Esophagus mucosa (tissue), 1 donor: ENCODE measurements around the gene LBX1. TPM values are rescaled to one million over a fixed set of nuclear protein-coding genes. Genes with fewer than 3 reads are reported as not detected.

Experiments used
- ATAC-seq: fragments of 200-7000 bp; cut with Tn5 transposase; one replicate; pipeline ENCODE4 v1.9.1; 2020
- total RNA-seq: library from RNA; stranded (reverse); gene quantifications from one replicate; pipeline ENCODE4 v1.2.4, GENCODE V29; 2023
- donor health status: DM: yes; HTN: yes; CAD: no.

LBX1 gene
- total RNA-seq, 1 donor from 2014 or later: not detected

DNA sequence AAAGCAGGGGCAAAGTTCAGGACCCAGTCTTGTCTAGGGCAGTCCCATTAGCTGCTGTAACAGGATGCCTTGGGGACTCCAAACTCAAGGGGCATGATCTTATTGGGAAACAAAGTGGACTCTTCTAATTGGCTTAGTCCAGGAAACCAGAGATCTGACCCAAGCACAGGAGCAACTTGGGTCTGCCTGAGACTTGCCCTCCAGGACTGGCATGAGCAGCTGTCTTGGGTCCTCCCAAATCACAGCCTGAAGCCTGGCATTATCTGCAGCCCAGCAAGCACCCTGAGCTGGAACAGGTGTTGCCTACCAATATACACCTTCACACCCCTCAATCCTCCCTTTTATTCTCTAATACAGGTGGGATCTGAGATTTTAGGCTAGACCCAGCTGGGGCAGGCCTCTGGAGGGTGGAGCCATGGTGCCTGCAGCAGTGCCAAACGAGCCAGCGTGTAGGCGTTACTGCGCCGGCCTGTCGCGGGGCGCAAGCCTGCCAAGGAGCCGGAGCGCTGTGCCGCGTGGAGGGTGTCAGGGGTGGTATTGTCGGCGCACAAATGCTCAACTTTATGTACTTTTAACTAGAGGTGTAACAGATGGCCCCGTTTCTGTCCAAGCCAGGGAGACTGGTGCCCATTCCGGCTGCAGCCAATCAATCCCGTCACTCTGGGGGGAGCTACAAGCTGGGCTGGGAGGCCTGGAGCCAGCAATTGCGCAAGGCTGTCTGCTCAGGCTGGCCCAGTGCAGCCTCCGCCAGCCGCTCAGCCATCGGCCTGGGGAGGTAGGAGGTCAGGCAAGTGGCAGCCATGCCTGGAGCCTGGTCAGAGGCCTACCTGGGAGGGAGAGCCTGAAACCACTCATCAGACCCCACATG, 12.8 kb upstream of the LBX1 start:
- peak; percentile 19 for ATAC-seq

DNA sequence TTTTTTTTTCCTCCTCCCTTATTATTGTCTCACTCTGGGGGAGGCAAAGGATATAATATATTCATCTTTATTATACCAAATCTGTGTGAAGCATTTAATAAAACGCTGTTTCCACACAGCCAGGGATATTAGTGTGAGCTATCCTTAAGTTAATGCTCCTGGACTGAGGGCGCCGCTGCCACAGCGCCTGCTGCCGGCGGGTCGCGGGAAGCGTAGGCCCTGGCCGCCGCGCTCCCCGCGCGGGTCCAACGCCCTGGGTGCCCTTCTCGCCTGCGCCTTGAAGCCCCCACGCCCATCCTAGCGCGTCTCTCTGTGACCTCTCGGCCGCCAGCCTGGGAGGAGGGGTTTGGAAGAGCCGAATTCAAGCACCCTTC, 9.5 kb upstream of the LBX1 start:
- ATAC-seq: peak; percentile 49

DNA sequence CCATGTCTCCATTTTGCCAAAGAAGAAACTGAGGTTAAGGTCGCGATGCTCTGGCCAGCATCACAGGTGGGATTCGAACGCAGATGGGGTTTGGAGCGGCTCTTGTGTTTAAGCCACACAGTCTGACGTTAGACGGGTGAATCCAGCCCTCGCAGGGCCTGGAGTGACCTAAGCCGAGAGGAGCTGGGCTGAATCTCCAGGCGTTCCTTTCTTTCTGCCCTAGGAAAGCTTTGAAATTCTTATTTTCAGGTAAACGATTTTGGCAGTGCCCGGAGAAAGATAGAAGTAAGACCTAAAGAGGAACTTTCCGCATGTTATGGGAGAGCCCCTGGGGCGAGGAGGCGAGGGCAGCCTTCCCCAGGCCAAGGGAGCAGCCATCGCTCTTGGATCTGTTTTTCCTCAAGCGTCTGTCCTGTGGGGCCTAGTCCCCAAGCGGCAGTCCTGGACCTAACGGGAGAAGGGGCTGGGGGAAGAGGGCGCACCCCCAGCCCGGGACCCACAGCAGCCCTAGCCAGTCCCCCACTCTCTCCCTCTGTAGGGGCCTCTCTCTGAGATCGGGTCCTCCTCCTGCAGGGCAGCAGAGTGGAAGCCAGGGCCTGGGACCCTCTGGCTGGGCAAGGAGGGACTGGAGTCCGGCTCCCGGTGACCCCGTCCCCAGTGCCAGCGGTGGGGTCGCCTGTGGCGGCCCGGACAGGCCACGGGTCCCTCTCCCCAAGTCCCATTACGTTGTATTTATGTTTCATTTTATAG, 8.9 kb upstream of the LBX1 start:
- no peak for ATAC-seq

DNA sequence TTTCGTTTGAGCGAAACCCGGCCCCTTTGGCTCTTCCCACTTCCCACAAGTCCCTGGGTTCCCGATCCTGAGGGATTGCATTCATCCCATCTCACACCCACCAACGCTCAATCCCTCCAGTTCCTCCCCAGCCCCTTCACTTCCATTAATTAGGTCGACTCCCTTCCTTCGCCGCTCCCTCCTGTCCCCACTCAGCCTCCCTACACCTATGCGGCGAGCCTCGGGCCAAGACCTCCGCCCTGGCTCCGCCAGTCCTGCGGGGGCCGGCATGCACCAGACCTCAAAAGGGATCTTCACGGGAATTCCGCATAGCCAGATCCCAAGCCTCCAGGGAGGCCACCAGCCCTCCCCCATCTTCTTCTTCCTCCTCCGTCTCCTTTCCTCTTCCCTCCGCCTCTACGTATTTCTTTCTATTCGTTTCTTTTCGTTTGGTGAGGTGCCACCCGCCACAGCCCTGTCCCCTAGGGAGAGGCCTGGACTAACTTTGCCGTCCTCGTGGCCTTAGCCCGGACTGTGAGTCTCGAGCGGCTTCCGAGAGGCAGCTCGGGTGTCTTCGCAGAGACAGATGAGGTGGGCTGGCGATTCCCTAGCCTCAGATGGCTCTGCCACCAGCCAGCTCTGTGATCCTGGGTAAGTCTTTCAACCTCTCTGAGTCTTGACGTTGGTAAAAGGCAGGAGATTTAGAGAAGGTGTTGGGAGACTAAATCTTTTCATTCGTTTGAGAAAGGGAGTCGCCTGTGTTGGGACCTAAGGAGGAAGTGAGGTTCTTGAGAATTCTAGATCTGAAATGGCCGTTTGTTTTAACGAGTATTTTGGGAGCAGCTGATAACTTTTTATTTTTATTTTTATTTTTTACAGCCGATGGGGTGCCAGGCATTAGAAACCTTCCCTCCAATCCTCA, 8.1 kb upstream of the LBX1 start:
- no peak for ATAC-seq

DNA sequence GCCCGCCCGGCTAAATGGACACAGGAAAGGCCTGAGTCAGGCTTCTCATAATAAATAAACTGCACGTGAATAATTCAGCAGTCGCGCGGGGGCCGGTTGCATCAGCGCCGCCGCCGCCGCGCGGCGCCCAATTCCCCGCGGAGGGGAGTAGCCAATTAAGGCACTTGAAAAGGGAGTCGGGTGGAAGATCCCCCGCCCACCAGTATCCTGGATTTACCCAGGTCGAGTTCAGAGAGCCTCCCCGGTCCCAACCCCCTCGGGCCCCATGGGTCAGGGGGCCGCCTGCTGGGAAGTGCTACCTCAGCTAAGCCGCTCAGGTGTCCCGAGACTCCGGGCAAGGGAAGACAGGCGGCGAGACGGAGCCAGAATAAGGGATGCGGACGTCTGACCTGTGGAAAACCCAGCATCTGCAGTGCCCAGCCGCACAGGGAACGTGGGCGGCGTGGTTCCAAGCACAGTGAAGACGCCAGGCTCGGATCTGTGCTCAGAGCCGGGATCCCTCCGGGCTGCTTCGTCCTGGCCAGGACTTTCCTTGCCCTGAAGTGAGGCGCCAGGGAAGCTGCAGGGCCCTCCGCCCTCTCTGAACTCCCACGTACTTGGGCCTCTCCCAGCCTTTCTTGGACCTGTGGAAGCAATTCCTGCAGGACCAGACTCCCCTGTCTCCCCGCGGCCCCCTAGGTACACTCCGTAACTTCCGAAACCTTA, 7.3 kb upstream of the LBX1 start:
- no peak for ATAC-seq

DNA sequence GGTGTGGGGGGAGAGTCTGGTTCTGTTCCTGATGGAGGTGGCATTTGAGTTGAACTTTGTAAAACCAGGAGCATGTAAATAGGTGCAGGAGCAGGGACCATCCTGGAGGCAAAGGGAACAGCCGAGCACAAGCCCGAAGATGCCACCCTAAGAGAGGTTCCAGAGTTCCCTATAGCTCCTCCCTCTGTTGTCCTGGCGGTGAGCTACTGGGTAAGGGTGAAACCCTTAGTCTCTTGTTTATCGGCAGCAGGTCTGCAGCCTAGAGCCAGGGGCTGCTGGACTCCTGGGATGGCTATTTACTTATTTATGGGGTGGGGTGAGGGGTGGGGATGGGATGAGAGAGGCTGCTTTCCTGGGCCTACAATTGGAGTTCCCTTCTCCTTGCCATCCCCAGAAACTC, 6.5 kb upstream of the LBX1 start:
- ATAC-seq: no peak

DNA sequence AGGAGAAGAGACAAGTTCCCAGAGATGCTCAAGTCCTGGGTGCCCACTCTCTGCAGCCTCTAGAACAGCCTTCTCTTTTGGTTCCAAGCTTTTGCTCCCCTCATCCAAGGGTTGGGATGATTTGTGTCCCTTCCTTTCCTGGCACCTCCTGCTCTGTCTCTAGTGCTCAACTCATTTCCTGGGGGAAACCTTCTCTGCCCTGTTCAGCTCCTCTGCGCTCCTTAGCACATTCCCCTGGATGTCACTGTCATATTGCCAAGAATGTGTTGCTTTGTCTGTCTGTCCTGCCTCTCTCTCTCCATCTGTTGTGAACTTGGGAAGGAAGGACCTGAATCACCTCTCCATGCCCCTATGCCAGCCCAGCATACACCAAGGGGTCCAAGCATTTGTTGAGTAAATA, 5.1 kb upstream of the LBX1 start:
- no peak for ATAC-seq

DNA sequence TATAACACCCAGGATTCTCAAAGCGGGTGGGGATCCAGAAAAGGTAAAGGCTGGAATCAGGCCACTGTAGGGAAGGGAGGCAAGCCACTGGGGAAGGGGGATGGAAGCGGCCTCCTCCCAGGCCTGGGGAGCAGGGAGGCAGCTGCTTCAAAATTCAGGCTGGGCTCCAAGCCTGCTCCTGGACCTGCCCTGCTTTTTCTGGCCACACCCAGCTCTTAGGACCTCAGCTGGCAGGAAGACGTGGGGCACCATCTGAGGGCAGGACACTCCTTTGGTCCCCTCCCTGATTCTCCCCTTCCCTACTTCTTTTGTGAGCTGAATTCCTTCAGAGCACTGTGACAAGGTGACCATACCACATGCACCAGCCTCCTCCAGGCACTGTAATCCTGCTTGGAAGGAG, 4.6 kb upstream of the LBX1 start:
- ATAC-seq: no peak

DNA sequence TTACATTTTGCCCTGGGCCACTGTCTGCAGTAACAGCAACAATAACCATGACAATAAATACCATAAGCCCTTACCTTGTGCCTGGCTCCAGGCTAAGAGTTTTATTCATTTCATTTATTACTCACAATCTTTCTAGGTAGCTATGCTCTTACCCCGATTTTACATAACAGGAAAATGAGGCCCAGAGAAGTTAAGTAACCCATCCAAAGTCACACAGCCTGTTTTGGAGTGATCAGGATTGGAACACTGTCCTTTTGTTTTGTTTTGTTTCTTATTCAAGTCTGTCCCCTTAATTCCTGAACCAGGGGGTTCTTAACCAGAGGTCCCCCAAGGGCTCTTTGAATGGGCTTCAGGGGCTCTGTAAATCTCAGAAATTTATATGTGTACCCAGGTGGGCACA, 4.2 kb upstream of the LBX1 start:
- ATAC-seq: no peak

DNA sequence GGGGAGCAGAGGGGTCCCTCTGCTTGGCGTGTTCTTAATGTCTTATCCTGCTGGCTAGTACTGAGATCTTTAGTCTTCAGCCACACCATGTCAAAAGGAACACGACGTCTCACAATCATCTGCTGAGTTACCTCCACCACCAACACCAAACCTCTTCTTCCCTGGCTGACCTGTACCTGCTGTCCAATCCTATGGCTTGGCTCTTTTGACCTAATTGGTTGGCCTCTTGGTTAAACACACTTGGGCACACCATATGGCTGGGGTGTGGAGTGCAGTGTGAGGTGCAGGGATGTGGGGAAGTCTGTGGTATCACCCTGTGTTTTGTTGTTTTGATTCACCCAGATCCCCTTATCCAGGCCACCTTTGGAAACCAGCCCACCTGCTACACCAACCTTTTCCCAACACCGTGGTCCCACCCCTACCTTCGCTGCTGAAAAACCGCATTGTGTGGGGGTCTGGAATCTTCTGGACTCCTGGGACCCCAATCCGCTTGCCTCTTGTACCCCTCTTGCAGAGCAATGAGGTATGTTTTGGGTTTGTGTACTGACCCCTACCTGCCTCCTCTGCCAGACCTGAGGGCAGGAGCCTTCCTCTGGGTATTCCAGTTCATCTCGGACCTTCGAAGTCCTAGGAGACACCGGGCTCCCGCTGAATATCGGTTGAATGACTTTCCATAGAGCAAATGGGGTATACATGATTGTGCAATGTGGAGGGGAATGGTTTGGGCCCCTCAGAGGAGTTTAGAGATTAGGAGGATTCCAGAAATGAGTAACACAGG, 2.8 kb upstream of the LBX1 start:
- ATAC-seq: no peak

DNA sequence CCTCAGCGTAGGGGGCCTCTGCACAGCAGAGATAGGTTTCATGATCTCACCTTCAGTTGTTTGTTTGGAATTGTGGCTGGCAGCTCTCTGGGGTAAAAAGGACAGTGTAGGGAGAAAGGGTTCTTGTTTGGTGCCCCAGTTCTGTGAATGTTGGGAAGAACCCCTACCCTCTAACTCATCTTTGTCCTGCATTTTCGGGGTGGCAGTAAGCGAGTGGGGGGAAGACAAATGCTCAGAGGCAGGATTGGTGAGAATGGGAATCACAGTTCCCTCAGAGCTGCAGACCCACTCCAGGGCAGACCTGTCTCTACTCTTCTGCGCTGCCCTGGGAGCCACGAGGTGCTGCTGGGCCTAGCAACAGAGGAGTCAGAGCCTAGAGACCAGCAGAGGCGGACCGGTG, 1.8 kb upstream of the LBX1 start:
- ATAC-seq: no peak

DNA sequence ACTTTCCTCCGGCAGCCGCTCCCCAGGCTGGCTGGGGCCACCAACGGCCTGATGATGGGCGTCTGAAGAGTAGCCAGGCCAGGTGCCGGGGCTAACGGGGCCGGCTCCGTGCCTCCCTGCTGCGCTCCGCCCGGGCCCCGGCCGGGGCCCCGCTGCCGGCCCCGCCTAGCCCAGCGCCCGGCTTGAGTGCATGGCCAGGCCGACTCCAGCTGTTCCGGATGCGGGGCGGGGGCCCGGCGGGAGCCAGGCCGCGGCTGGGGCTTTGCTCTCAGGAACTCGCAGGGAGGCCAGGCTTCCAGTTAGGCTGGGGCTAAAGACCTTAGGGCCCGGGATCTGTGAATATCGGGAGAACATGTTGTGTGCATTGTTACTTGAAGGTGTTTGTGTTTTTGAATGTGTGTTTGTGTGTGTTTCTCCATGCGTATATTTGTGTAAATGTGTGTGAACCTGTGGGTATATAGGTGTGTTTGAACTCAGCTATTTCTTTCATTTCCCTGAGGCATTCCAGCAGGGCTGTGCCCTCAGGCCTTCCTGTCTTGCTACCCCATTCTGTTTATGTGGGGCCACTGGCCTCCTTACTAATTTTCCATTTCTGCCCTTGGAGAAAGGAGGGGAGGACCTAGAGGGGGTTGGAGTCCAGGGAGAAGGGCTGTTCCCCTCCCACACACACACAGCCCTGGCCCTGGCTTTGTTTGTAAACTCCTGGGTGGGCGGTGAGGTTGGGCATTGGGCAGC, 1.1 kb upstream of the LBX1 start:
- ATAC-seq: peak; percentile 31

DNA sequence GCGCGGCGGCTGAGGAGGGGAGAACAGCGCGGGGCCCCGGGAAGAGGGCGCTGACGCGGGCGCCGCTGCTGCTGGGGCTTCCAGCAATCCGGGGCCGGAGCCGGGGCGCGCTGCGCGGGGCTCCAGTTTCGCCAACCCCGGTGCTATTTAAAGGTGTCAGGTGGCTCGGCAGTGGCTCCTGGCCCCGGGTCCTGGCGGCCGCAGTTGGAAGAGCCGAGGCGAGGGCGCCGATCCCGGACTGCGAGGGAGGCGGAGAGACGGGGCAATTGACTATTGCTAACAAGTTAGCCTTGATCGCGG, 347 bp downstream of the LBX1 start:
- no peak for ATAC-seq

DNA sequence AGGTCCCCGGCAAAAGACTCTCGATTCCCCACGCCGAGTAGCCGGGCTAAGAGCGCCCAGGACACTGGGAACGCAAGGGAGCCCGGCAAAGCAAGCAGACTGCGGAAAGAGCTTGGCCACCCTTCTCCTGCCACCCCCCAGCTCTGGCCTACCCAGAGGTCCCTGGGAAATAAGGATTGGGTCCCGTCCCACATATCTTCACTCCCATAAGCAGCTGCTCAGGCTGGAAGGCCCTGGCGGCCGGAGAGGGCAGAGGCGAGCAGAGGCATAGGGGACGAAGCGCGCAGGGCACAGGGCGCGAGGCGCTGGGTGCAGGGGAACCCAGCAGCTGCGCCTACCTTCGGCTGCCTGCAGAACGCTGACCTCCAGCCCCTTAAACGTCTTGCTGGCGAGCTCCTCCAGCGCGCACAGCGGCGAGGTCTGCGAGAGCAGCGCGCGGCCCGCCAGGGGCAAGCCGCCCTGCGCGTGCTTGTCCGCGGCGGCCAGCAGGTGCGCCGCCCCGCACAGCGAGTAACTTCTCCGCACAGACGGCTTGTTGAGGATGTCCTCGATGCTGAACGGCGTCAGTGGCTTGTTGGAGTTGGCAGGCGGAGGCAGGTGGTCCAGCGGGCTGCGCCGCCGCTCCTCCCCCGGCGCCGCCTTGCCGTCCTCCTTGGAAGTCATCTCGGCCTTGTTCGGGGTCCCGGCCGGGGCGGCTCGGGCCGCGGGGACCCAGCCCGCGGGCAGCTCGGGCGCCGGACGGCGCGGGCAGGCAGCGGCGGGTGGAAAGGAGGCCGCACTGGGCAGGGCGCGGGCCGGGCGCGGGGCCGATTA, 904 bp downstream of the LBX1 start:
- no peak for ATAC-seq

DNA sequence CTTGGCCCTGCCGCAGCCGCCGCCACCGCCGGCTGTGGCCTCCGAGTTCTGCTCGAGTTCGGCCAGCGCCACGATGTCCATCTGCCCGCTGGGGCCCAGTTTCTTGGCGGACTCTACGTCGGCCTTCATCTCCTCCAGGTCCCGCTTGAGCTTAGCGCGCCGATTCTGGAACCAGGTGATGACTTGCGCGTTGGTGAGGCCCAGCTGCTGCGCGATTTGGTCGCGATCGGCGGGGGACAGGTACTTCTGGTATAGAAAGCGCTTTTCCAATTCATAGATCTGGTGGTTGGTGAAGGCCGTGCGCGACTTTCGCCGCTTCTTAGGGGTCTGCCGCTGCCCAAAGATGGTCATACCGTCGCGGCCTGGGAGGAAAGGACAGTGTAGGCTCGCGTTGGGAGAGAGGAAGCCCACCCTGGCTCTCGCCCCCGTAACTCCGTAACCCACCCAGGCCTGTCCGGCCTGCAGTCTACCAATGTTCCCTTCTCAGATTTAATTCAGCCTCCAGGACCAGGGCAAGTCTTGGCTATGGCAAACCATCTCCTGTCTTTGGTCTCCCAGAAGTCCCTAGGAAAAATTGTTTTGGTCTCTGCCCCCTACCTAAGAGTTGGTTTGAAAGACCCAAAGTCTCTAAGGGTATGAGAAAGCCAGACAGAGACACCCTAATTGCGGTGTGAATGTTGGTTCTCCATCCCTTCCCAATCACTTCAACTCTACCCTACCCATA, 1.7 kb downstream of the LBX1 start:
- no peak for ATAC-seq

DNA sequence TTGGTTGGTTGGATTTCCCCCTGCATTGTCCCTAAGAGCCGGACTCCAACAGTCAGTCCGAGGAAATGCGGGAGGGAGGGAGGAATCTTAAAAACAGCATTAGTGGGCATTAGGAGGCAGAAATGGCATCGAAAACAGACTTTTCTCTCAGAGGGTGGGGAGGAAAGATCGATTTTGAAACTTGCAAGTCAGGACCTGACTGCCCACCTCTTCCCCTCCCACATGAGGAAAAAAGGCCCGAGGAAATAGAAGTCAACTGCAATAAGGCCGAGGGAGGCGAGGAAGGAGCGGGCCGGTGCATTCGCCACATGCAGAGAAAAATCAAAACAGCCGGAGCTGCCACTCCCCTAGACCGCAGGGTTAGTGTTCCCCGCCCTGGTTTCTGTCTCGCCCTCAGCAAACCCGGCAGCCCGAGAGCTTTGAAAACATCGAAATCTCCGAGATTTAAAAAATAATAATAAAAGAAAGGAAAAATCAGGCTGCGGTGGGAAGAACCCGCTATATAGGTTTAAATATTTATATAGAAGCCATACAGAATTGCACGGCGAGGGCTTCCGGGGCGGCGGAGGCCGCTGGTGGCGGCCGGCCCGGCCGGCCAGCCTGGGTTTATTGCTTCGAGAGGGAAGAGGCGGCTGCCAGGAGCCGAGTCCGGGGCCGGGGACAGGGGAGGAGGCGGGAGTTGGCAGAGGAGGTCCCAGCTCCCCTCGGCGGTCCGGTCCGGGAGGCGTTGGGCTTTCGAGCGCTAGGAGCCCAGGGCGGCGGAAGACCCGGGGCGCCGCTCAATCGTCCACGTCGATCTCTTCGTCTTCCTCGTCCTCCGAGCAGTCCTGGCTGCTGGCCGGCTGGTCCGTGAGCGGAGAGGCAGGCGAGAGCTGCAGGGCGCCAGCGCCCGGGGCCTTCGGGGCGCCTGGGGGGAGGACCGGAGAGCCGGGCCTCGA, 2.5 kb downstream of the LBX1 start:
- ATAC-seq: no peak

DNA sequence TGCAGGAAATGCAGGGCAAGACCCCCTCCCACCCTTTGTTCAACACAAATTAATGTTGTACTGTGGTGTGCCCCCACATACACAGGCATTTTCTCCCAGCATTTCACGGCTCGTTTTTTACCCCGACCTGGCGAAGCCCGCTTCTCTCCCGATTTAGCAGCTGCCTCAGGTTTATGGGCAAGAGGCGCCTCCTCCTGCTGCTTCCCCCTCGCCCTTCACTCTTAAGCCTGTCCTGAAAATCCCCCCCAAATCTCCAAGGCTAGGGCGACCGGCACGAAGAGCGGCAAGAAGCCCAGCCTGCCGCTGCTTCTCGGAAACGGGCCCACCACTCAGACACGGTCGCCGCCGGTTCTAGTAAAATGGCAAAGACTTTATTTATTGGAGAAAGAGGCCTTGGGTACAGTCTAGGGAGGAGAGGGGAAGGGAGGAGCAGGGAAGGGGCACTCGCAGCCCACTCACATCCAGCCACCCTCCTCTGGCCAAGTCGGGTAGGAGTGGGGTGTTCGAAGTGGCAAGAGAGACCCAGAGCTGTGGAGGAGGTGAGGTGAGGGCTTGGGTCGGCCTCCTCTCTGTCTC, 3.3 kb downstream of the LBX1 start:
- no peak for ATAC-seq
